K562 (cell line): ENCODE measurements around the gene ZNF138. TPM values are rescaled to one million over a fixed set of nuclear protein-coding genes. Genes with fewer than 3 reads are reported as not detected.

Experiments
- ATAC-seq: fragments of 200-7000 bp; cut with Tn5 transposase; 3 replicates; pipeline ENCODE4 v1.9.1; 2020; ENCODE audit warnings: moderate library complexity
- BruUV-seq: library from RNA; stranded (reverse); fragments of 400-500 nt; replicated peaks from 2 replicates; lab custom pipeline; 2021; lab: Mats Ljungman, UMichigan
- CTCF ChIA-PET: fragments of 300-600 bp; formaldehyde crosslinking; extraction: SDS; loops from one replicate; lab custom pipeline; 2021; ENCODE audit warnings: low intra/inter-chr PET ratio; lab: Yijun Ruan, JAX
- POLR2A ChIA-PET: fragments of 300-600, 350-650 bp; sonication (Branson Sonifier 250); formaldehyde crosslinking; extraction: SDS; loops from one replicate; lab custom pipeline; 2021; ENCODE audit warnings: antibody characterized with exemption, inconsistent platforms; lab: Yijun Ruan, JAX
- DNase-seq, 4 experiments: peaks; one replicate each; pipeline versions ENCODE4 v3.0.0 to v3.0.0-alpha.2; 2011 to 2018; ENCODE audit warnings: low spot score in 3 of 4, mixed read lengths in 3 of 4; ENCODE audit errors: extremely low read depth in 1 of 4
- FAIRE-seq: peaks from 2 replicates; lab custom pipeline; 2011; peaks lifted over from hg19 to GRCh38; lab: Jason Lieb, UNC
- H2AFZ ChIP-seq: 2 replicates; pipeline ENCODE4 v1.6.0; 2011; ENCODE audit warnings: low read depth, low read length, control low read depth, inconsistent platforms
- H3K27ac ChIP-seq: fragments of 200-600 bp; 3 replicates; pipeline ENCODE4 v1.8.0; 2011; ENCODE audit warnings: low read depth, mild to moderate bottlenecking, control low read depth, inconsistent platforms, low read length, moderate library complexity, mixed read lengths; ENCODE audit errors: extremely low read depth
- H3K27me3 ChIP-seq, 2 experiments: fragments of 300-600 bp in 1 of 2; 2 replicates in 1 of 2; 3 replicates in 1 of 2; pipeline versions ENCODE4 v1.6.0 to v1.8.0; 2011; ENCODE audit warnings: inconsistent platforms in 2 of 2, low read length in 2 of 2, mild to moderate bottlenecking in 1 of 2, mixed read lengths in 1 of 2, moderate library complexity in 1 of 2; ENCODE audit not compliant: control insufficient read depth in 2 of 2, insufficient read depth in 2 of 2
- H3K36me3 ChIP-seq: fragments of 300-600 bp; 3 replicates; pipeline ENCODE4 v1.8.0; 2011; ENCODE audit warnings: mild to moderate bottlenecking, low read length, inconsistent platforms; ENCODE audit not compliant: control insufficient read depth, insufficient read depth
- H3K4me1 ChIP-seq, 2 experiments: fragments of 200-600 bp in 1 of 2; replicated peaks in 1 of 2; 2 replicates in 1 of 2; 3 replicates in 1 of 2; pipeline versions ENCODE4 v1.5.1 to v1.8.0; 2011; ENCODE audit warnings: inconsistent platforms in 2 of 2, low read length in 2 of 2, mild to moderate bottlenecking in 1 of 2, mixed read lengths in 1 of 2, moderate library complexity in 1 of 2; ENCODE audit not compliant: control insufficient read depth in 2 of 2, insufficient read depth in 2 of 2
- H3K4me2 ChIP-seq: 2 replicates; pipeline ENCODE4 v1.6.1; 2011; ENCODE audit warnings: low read length, control low read depth, inconsistent platforms, mixed read lengths; ENCODE audit not compliant: insufficient read depth
- H3K4me3 ChIP-seq: fragments of 200-600 bp; sonication (generic), shearing (Covaris generic); 2 replicates; pipeline ENCODE4 v1.5.1; 2016; ENCODE audit warnings: control low read depth, inconsistent platforms
- H3K79me2 ChIP-seq: fragments of 200-600 bp; 3 replicates; pipeline ENCODE4 v1.8.0; 2011; ENCODE audit warnings: low read length, inconsistent platforms; ENCODE audit not compliant: control insufficient read depth, insufficient read depth
- H3K9ac ChIP-seq, 2 experiments: 2 replicates each; pipeline versions ENCODE4 v1.6.0 to v1.6.1; 2011; ENCODE audit warnings: low read depth in 2 of 2, low read length in 2 of 2, control low read depth in 1 of 2, inconsistent platforms in 1 of 2, mild to moderate bottlenecking in 1 of 2, mixed read lengths in 1 of 2; ENCODE audit not compliant: insufficient read depth in 1 of 2
- H3K9me1 ChIP-seq: one replicate; pipeline ENCODE4 v1.6.0; 2011; ENCODE audit warnings: inconsistent platforms, mild to moderate bottlenecking, low read length, moderate library complexity; ENCODE audit not compliant: control insufficient read depth, insufficient read depth
- H3K9me3 ChIP-seq: replicated peaks from 2 replicates; pipeline ENCODE4 v1.5.1; 2011; ENCODE audit warnings: low read depth, low read length, inconsistent platforms; ENCODE audit not compliant: control insufficient read depth, insufficient read depth
- H4K20me1 ChIP-seq: replicated peaks from 2 replicates; pipeline ENCODE4 v1.6.1; 2011; ENCODE audit warnings: low read length, inconsistent platforms, mixed read lengths; ENCODE audit not compliant: control insufficient read depth, insufficient read depth
- C11orf30 ChIP-seq: fragments of 450-650 bp; IDR thresholded peaks from 2 replicates; pipeline ENCODE4 v1.6.1; 2016; ENCODE audit warnings: low read depth, mild to moderate bottlenecking
- ELK1 ChIP-seq: sonication (generic); formaldehyde crosslinking; IDR thresholded peaks from 2 replicates; pipeline ENCODE4 v1.8.1; 2022; ENCODE audit warnings: missing genetic modification reagents
- IRF1 ChIP-seq: sonication (generic); formaldehyde crosslinking; IDR thresholded peaks from 2 replicates; pipeline ENCODE4 v1.8.0; 2022; ENCODE audit warnings: missing genetic modification reagents, mild to moderate bottlenecking, borderline replicate concordance
- MAFF ChIP-seq: IDR thresholded peaks from 2 replicates; pipeline ENCODE4 v1.6.1; 2012; ENCODE audit warnings: low read length, improper control_type of control experiment
- MAFK ChIP-seq: IDR thresholded peaks from 2 replicates; pipeline ENCODE4 v1.6.1; 2011; ENCODE audit warnings: low read length, improper control_type of control experiment
- NR2F6 ChIP-seq: fragments of 450-650 bp; formaldehyde crosslinking; IDR thresholded peaks from 2 replicates; pipeline ENCODE4 v1.4.0; 2020; ENCODE audit warnings: mild to moderate bottlenecking
- THRA ChIP-seq: fragments of 450-650 bp; IDR thresholded peaks from 2 replicates; pipeline ENCODE4 v1.6.1; 2017; ENCODE audit warnings: mild to moderate bottlenecking, moderate library complexity
- ZNF274 ChIP-seq: IDR thresholded peaks from 2 replicates; pipeline ENCODE4 v1.6.1; 2011; ENCODE audit warnings: low read depth, mild to moderate bottlenecking, low read length, moderate library complexity, borderline replicate concordance
- WGBS: fragments of 100-300 bp; shearing (Covaris generic); methylation state at CpG from one replicate; pipeline ENCODE4 v1.1.6; 2016; ENCODE audit warnings: low coverage, mixed read lengths; ENCODE audit not compliant: insufficient coverage; ENCODE audit errors: missing lambda C conversion rate; 5-methylcytosine and 5-hydroxymethylcytosine counted together
- in situ Hi-C: fragments of 300-500 bp; cut with MboI; formaldehyde crosslinking; loops from 4 replicates; pipeline ENCODE4 v1.15.0; 2018; ENCODE audit warnings: inconsistent platforms, mixed read lengths
- intact Hi-C: fragments of 100-400 bp; cut with micrococcal nuclease; formaldehyde crosslinking; loops from 2 replicates; pipeline ENCODE4 v1.14.2; 2022
- polyA plus RNA-seq, 8 experiments: library from polyadenylated mRNA; depleted of rRNA in 4 of 8; stranded (reverse) in 5 of 8; unstranded in 3 of 8; fragments of >200 nt; fragmentation: Nextera tagmentation in 2 of 8; fragmentation: Illumina TruSeq in 1 of 8; extraction: Ambion mirVana in 2 of 8; extraction: Trizol in 1 of 8; gene quantifications; 2 replicates each; pipeline versions ENCODE4 v1.2.1 to v1.2.3, GENCODE V29; 2011 to 2014; ENCODE audit warnings: inconsistent platforms in 1 of 8, missing spikeins in 1 of 8
- total RNA-seq, 7 experiments: library from RNA; depleted of rRNA in 6 of 7; stranded (reverse); fragments of >200 nt in 6 of 7; fragmentation: Illumina TruSeq in 2 of 7; extraction: Trizol in 2 of 7; gene quantifications; 2 replicates each; pipeline versions ENCODE4 v1.2.1 to v1.2.3, GENCODE V29; 2011 to 2021; ENCODE audit warnings: low replicate concordance in 1 of 7

The ZNF138 gene
- total and polyA plus RNA-seq, 9 of the 15 experiments (the other 6 are each of a cell fraction or from before 2014, with no cell fraction given), result 14.6 to 34.9 (median 22.6) TPM

GRCh38 chr7:64839910-64840309 lies 45.7 kb downstream of the ZNF138 start:
- DNase-seq, result no peak
- no peak overlapping the region for H3K27ac ChIP-seq
- in situ Hi-C loops, result no loop called here
- CTCF ChIA-PET, result no interaction called here
- peak; percentile 71; the same call in 1 of the 2 replicates for TF ChIP-seq MAFF
- no peak for TF ChIP-seq ZNF274
- no peak for TF ChIP-seq ELK1 (CRISPR knock-in tag)
- TF ChIP-seq C11orf30, result peak; percentile 12; the same call in 1 of the 2 replicates
- peak; percentile 76 for TF ChIP-seq MAFK
- no peak for TF ChIP-seq THRA
- TF ChIP-seq IRF1 (CRISPR knock-in tag), result no peak
- no peak for TF ChIP-seq NR2F6
- H3K4me1 ChIP-seq, result no peaks in the 10 kb centered on the region
- ATAC-seq, result no peak
- BruUV-seq, result no TSS peak
- no peak overlapping the region for H3K9ac ChIP-seq
- intact Hi-C loops, result loop anchor here (10.0 kb wide), 1 partner anchor 125 kb away; no protein-coding TSS in a partner anchor
- H3K79me2 ChIP-seq, result no peaks in the 10 kb centered on the region
- H2AFZ ChIP-seq, result no peak overlapping the region
- FAIRE-seq, result no peak
- H3K9me1 ChIP-seq, result no peaks in the 10 kb centered on the region
- POLR2A ChIA-PET, result no interaction called here
- peaks cover 7% of the 10 kb centered on the region for H3K9me3 ChIP-seq
- no peaks in the 10 kb centered on the region for H4K20me1 ChIP-seq
- WGBS, result 93% methylated on average over 4 of the region's 16 CpGs
- no peak overlapping the region for H3K4me2 ChIP-seq
- H3K4me3 ChIP-seq, result no peak overlapping the region
- no peaks in the 10 kb centered on the region for H3K27me3 ChIP-seq
- H3K36me3 ChIP-seq, result no peaks in the 10 kb centered on the region
